ENCODE data around the gene ANKRD44. TPM values are rescaled to one million over a fixed set of nuclear protein-coding genes. Genes with fewer than 3 reads are reported as not detected.

ANKRD44 gene
- total RNA-seq, 4 donors from 2014 or later = 11.0 to 25.8 (median 23.9) TPM

GRCh38 chr2:196944570-196944969, 366.0 kb downstream of the ANKRD44 start:
- intact Hi-C loops (cut with DNase I) = no loop called here
- no peaks in the 10 kb centered on the region for H3K9me3 ChIP-seq
- WGBS, 2 donors = 63 to 64% methylated on average over 4 of the region's 4 CpGs
- DNase-seq = no peak
- no peaks in the 10 kb centered on the region for H3K27me3 ChIP-seq
- no peaks in the 10 kb centered on the region for H3K36me3 ChIP-seq
- H3K4me3 ChIP-seq (replicated peaks in 1 of 3) = no peak overlapping the region
- TF ChIP-seq CTCF (IDR thresholded peaks at IDR 0.05) = no peak
- TF ChIP-seq POLR2A (IDR thresholded peaks at IDR 0.05) = no peak
- no peaks in the 10 kb centered on the region for H3K4me1 ChIP-seq
- no peak overlapping the region for H3K27ac ChIP-seq

- DNase-seq = no peak
- H3K27me3 ChIP-seq = no peaks in the 10 kb centered on the region
- H3K36me3 ChIP-seq = no peaks in the 10 kb centered on the region
- no peak overlapping the region for H3K27ac ChIP-seq
- no peaks in the 10 kb centered on the region for H3K9me3 ChIP-seq
- TF ChIP-seq POLR2A (IDR thresholded peaks at IDR 0.05) (no peak), CTCF (IDR thresholded peaks at IDR 0.05) (no peak)
- no peaks in the 10 kb centered on the region for H3K4me1 ChIP-seq
- WGBS, 2 donors = 77 to 81% methylated on average over 4 of the region's 4 CpGs
- intact Hi-C loops (cut with DNase I) = no loop called here
- no peak overlapping the region for H3K4me3 ChIP-seq (replicated peaks in 1 of 3)
Measured at GRCh38 chr2:196941398-196942078, 369.0 kb downstream of the ANKRD44 start.

GRCh38 chr2:196939371-196939770, 371.2 kb downstream of the ANKRD44 start:
- no peak for DNase-seq
- no peak overlapping the region for H3K4me3 ChIP-seq (replicated peaks in 1 of 3)
- H3K27me3 ChIP-seq = no peaks in the 10 kb centered on the region
- no peaks in the 10 kb centered on the region for H3K4me1 ChIP-seq
- intact Hi-C loops (cut with DNase I) = no loop called here
- WGBS, 2 donors = 96 to 100% methylated on average over 1 of the region's 1 CpG
- H3K9me3 ChIP-seq = no peaks in the 10 kb centered on the region
- no peaks in the 10 kb centered on the region for H3K36me3 ChIP-seq
- TF ChIP-seq POLR2A (IDR thresholded peaks at IDR 0.05) (no peak), CTCF (IDR thresholded peaks at IDR 0.05) (no peak)
- no peak overlapping the region for H3K27ac ChIP-seq

Other genes with a start within 250 kb of the ANKRD44 start
- gene SF3B1, start 124.2 kb upstream of the ANKRD44 start, total RNA-seq = 100 to 1,000 TPM; 297 to 948 (median 607) TPM
- 10 to 100 TPM; 27.2 to 38.8 (median 30.0) TPM for gene COQ10B, start 142.8 kb upstream of the ANKRD44 start, total RNA-seq
- gene HSPD1, start 189.1 kb upstream of the ANKRD44 start, total RNA-seq = 100 to 1,000 TPM; 125 to 157 (median 151) TPM
- gene HSPE1, start 189.6 kb upstream of the ANKRD44 start, total RNA-seq = 100 to 1,000 TPM in 1 of 4 donors, 10 to 100 TPM in 3; 32.8 to 136 (median 79.8) TPM
- 10 to 100 TPM; 24.7 to 36.1 (median 28.6) TPM for gene MOB4, start 205.3 kb upstream of the ANKRD44 start, total RNA-seq